HAP-1 (cell line): ENCODE data around the gene RNF5.
"Not testable (repeated sequence)": the region's sequence is repeated elsewhere in the genome, so short reads cannot be mapped to it uniquely, and the experiment has no call there.

Experiments used
- DNase-seq, 2 experiments: peaks; one replicate each; pipeline ENCODE4 v3.0.0-alpha.2; 2016 to 2020; ENCODE audit warnings: low spot score in 2 of 2
- H3K27me3 ChIP-seq: fragments of 250-450 bp; sonication (Bioruptor Pico); 2 replicates; pipeline ENCODE4 v1.5.1; 2020; ENCODE audit warnings: low read depth, mild to moderate bottlenecking, moderate library complexity
- H3K36me3 ChIP-seq: fragments of 250-450 bp; sonication (Bioruptor Pico); replicated peaks from 2 replicates; pipeline ENCODE4 v1.5.1; 2020; ENCODE audit warnings: mild to moderate bottlenecking
- H3K4me1 ChIP-seq: fragments of 250-450 bp; sonication (Bioruptor Pico); 2 replicates; pipeline ENCODE4 v1.5.1; 2020; ENCODE audit warnings: mild to moderate bottlenecking
- H3K4me3 ChIP-seq: fragments of 250-450 bp; sonication (Bioruptor Pico); 2 replicates; pipeline ENCODE4 v1.5.1; 2020; ENCODE audit warnings: mild to moderate bottlenecking, moderate library complexity
- H3K9me3 ChIP-seq: fragments of 250-450 bp; sonication (Bioruptor Pico); 2 replicates; pipeline ENCODE4 v1.5.1; 2020; ENCODE audit warnings: mild to moderate bottlenecking, moderate library complexity
- in situ Hi-C: fragments of 300-500 bp; cut with MboI; formaldehyde crosslinking; loops from 3 replicates; pipeline ENCODE4 v1.14.3; 2020; ENCODE audit warnings: low sequenced_read_pairs, inconsistent platforms, mixed read lengths

Gene RNF5

DNA sequence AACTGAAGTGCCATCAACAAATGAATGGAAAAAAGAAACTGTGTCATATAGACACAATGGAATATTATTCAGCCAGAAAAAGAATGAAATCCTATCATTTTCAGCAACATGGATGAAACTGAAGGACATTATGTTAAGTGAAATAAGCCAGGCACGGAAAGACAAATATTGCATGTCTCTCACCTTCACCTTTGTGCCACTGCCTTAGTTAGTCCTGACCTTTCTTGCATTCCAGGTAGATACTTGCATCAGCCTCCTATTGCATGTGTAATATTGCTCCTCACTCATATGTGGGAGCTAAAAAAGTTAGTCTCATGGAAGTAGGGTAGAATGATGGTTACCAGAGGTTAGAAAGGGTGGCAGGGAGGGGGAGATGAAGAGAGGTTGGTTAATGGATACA, 30.8 kb downstream of the RNF5 start:
- Histone ChIP-seq H3K9me3 (no peaks in the 10 kb centered on the region), H3K4me1 (no peaks in the 10 kb centered on the region), H3K36me3 (no peaks in the 10 kb centered on the region), H3K4me3 (no peak overlapping the region), H3K27me3 (0 out of 2 replicates have a peak, but pooled peaks cover 2% of the 10 kb centered on the region)
- no peak for DNase-seq
- in situ Hi-C loops: no loop called here

DNA sequence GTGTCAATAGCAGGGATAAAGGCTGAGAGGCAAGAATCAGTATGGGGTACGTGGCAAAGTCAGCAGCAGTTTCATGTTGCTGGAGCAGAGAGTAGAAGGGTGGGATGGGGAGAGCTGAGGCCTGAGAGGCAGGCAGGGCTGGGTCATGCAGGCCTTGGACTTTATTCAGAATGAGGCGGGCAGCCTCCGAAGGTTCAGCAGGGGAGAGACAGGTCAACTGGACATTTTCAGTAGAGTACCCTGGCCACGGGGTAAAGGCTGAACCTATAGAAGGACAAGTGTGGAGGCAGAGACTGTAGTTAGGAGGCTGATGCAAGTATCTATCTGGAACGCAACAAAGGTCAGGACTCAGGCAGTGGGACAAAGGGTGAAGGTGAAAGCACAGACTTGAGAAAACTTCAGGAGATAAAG, 32.0 kb downstream of the RNF5 start:
- no peaks in the 10 kb centered on the region for H3K27me3 ChIP-seq
- no peaks in the 10 kb centered on the region for H3K4me1 ChIP-seq
- in situ Hi-C loops: no loop called here
- no peaks in the 10 kb centered on the region for H3K36me3 ChIP-seq
- no peak overlapping the region for H3K4me3 ChIP-seq
- no peaks in the 10 kb centered on the region for H3K9me3 ChIP-seq
- DNase-seq: no peak

DNA sequence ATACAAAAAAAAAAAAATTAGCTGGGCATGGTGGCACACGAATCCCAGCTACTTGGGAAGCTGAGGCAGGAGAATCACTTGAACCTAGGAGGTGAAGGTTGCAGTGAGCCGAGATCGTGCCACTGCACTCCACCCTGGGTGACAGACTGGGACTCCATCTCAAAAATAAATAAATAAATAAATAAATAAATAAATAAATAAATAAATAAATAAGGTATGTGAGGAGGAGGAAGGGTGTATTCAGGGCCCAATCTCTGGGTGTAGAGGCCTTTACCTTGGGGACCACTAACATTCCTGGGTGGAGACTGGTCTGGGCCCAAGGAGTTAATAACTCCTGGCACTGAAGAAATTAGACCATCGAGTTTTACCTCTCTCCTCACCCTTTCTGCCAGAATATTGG, 33.2 kb downstream of the RNF5 start:
- H3K27me3 ChIP-seq, H3K4me3 ChIP-seq, H3K36me3 ChIP-seq, DNase-seq, in situ Hi-C loops, H3K4me1 ChIP-seq, H3K9me3 ChIP-seq: not testable (repeated sequence)

DNA sequence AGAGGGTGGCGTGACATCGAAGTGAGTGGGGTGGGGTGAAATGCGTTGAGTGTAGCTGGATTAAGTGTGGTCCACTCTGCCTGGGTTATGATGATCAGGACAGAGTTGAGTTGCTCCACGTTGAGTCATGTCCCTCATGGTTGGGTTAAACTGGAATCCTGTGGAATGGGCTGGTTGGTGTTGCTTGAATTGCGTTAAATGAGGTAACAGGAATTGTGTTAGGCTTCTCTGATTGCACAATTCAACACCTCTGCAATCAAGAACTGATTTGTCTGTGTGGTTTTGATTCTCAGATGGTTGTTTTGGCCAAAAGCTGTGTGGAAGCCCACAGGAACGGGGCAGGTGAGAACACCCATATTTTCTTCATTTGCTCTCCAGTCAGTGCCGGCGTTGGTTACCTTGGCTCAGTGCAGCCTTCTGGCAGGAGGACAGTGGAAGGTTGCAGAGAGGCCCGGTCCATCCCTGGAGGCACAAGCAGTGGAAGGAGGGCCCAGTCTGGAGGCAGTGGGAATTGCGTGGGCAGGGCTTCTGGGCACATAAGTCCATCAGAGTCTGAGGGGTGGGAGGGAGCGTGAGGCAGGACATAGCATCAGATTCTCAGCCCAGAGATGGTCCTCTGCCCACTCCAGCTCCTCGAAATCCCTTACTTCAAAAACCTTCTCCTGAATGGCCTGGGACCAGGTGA, 34.0 kb downstream of the RNF5 start:
- H3K36me3 ChIP-seq: no peaks in the 10 kb centered on the region
- H3K4me1 ChIP-seq: no peaks in the 10 kb centered on the region
- H3K27me3 ChIP-seq: no peaks in the 10 kb centered on the region
- no peak overlapping the region for H3K4me3 ChIP-seq
- no peak for DNase-seq
- H3K9me3 ChIP-seq: no peaks in the 10 kb centered on the region
- in situ Hi-C loops: no loop called here

DNA sequence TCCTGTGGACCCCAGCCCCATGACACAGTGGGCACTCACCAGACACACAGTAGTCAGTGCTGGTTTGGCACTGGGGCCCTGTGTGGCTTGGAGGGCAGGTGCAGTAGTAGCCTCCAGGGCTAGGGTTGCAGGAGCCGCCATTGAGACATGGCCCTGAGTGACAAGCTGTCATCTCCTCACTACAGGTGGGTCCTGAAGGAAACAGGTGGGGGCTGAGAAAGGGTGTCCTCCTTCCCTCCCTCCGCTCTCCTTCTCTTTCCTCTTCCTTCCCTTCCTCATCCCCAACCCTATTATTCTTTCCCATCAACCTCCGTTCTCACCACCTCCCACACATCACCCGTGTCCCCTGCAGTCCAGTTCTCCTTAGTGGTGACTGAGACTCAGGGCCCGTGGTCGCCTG, 35.4 kb downstream of the RNF5 start:
- in situ Hi-C loops: no loop called here
- Histone ChIP-seq H3K4me1 (no peaks in the 10 kb centered on the region), H3K36me3 (no peaks in the 10 kb centered on the region), H3K4me3 (no peak overlapping the region), H3K9me3 (no peaks in the 10 kb centered on the region), H3K27me3 (no peaks in the 10 kb centered on the region)
- DNase-seq: no peak

DNA sequence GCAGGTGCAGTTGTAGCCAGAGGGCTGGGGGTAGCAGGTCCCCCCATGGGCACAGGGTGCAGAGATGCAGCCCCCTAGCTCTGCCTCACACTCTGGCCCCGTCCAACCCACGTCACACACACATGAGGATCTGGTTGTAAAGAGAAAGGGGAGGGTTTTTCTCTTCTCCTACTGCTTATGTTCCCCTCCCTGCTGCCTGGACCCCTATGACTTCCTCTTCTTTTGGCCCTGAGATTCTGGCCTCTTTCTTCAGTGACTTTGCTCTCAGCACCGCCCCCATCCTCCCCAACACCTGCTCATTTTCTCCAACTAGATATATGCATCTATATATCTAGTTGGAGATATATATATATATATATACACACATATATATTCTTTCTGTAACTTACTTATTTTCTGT, 35.9 kb downstream of the RNF5 start:
- DNase-seq: no peak
- in situ Hi-C loops: no loop called here
- H3K27me3 ChIP-seq: no peaks in the 10 kb centered on the region
- no peak overlapping the region for H3K4me3 ChIP-seq
- H3K36me3 ChIP-seq: no peaks in the 10 kb centered on the region
- H3K9me3 ChIP-seq: no peaks in the 10 kb centered on the region
- H3K4me1 ChIP-seq: no peaks in the 10 kb centered on the region

DNA sequence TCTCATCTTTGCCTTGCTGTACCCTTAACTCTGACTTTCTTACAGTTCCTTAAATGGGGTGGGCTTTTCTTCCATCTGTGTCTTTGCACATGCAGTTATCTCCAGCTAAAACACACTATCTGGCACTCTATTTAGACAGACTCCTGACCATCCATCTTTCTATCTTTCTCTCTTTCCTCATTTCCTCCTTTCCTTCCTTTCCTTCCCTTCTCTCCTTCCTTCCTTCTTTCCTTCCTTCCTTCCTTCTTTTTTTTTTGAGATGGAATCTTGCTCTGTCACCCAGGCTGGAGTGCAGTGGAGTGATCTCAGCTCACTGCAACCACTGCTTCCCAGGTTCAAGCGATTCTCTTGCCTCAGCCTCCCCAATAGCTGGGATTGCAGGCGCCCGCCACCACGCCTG, 37.4 kb downstream of the RNF5 start:
- H3K4me1 ChIP-seq: no peaks in the 10 kb centered on the region
- no peak for DNase-seq
- no peaks in the 10 kb centered on the region for H3K9me3 ChIP-seq
- no peak overlapping the region for H3K4me3 ChIP-seq
- no peaks in the 10 kb centered on the region for H3K36me3 ChIP-seq
- in situ Hi-C loops: no loop called here
- no peaks in the 10 kb centered on the region for H3K27me3 ChIP-seq

DNA sequence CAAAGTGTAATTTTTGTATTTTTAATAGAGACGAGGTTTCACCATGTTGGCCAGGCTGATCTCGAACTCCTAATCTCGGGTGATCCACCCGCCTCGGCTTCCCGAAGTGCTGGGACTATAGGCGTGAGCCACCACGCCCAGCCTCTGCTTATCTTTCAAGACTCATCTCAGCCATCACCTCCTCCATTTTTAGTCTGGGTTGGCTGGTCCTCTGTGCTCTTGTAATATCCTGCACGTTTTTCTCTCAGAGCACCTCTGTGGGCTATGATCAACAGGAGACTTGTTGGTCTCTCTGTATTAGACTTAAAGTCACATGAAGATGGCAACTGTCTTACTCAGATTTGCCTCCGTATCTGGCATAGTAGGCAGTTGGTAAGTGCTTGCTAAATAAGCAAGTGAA, 38.1 kb downstream of the RNF5 start:
- no peaks in the 10 kb centered on the region for H3K27me3 ChIP-seq
- in situ Hi-C loops: no loop called here
- H3K9me3 ChIP-seq: no peaks in the 10 kb centered on the region
- H3K36me3 ChIP-seq: no peaks in the 10 kb centered on the region
- no peaks in the 10 kb centered on the region for H3K4me1 ChIP-seq
- no peak overlapping the region for H3K4me3 ChIP-seq
- no peak for DNase-seq

DNA sequence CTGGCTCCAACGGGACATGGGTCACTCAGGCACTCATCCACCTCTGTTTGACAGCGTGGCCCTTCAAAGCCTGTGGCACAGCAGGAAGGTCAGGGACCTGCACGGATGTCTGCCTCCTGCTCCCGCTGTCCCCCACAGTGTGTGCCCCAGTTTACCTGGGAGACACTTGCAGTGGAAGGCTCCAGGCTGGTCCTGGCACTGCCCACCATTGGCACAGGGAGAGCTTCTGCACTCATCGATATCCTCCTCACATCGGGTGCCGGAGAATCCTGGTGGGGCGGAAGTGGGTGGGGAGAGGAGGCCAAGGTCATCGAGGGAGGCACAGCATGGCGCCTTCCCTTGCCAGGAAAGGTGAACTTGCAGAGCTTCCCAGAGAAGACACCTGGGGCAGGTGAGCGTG, 38.8 kb downstream of the RNF5 start:
- H3K27me3 ChIP-seq: peaks cover 5% of the 10 kb centered on the region
- no peak for DNase-seq
- H3K4me1 ChIP-seq: no peaks in the 10 kb centered on the region
- H3K4me3 ChIP-seq: no peak overlapping the region
- no peaks in the 10 kb centered on the region for H3K9me3 ChIP-seq
- no peaks in the 10 kb centered on the region for H3K36me3 ChIP-seq
- in situ Hi-C loops: no loop called here

DNA sequence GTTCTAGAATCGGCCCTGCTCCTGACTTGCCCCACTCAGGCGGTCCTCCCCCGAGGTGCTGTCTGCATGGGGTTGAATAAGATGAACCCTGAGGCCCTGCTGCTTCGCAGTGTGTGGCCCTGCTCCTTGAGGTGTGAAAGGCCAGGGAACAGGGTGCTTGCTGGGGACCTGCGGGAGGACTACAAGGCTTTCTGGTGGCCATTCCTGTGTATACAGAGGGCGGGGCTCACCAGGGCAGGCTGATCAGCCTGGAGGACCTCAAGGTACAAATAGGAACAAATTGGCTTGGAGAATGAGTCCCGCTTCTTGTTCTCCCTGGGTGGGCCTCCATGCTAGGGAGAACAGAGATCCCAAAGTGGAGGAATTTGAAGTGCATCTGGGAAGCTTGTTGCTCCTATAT, 40.0 kb downstream of the RNF5 start:
- Histone ChIP-seq H3K4me3 (no peak overlapping the region), H3K4me1 (no peaks in the 10 kb centered on the region), H3K9me3 (no peaks in the 10 kb centered on the region), H3K27me3 (peaks cover 8% of the 10 kb centered on the region), H3K36me3 (no peaks in the 10 kb centered on the region)
- DNase-seq: no peak
- in situ Hi-C loops: no loop called here

DNA sequence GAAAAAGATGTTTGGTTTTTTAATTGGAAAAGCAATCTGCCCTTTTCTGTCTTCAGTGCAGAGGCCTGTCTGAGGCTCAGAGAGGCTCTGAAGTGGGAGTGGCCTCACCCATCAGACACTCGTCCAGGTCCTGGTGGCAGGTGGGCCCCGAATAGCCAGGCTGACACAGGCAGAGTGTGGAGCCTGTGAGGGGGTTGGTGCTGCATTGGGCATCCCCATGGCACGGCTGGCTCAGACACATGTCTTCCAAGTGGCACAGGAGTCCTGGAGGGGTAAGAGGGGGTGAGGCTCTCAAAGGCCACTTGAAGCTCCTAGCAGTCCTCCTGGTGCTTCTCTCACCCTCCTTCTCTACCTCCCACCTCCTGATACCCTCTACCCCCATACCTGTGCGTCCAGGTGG, 41.8 kb downstream of the RNF5 start:
- peaks cover 8% of the 10 kb centered on the region for H3K27me3 ChIP-seq

DNA sequence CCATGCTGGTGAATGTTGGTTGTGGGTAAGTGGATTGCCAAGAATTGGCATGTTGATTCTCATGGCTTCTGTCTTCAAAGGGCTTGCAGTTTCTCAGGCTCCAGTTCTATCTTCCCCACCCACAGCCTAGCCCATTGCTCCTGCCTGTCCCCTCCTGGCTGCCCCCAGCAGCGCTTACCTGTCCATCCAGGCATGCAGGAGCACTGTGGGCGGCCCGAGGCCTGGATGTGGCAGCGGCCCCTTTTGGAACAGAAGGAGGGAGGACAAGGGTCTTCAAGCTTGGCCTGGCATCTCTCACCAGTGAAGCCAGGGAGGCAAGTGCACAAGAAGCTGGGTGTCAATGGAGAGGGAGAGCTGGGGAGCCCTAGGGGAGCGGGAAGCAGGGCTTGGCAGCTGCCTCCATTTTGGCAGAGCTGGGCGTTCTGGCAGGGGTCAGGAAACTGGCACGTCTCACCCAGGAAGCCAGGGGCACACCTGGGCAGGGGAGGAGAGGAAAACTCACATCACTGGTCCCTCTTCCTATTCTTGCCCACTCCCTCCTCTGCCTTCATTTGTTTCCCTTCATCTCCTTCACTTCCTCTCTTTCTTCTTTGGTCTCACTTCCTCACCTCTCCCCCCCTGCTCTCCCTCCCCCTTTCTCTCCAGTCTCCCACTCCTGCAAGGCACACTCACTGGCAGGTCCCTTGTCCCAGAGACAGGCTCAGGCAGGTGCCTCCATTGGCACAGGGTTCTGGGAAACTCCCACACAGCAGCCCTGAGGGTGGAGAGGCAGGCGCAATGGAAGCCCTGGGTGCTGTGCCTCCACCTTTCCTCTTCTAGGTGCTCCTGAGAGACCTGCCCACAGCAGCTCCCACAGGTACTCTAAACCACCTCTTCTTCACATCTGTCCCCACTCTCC, 44.4 kb downstream of the RNF5 start:
- no peak for DNase-seq
- no peaks in the 10 kb centered on the region for H3K9me3 ChIP-seq
- H3K27me3 ChIP-seq: peaks cover 8% of the 10 kb centered on the region
- in situ Hi-C loops: no loop called here
- H3K4me1 ChIP-seq: no peaks in the 10 kb centered on the region
- no peaks in the 10 kb centered on the region for H3K36me3 ChIP-seq
- no peak overlapping the region for H3K4me3 ChIP-seq

More for the DNA sequence above, 41.8 kb downstream of the RNF5 start:
- no peaks in the 10 kb centered on the region for H3K4me1 ChIP-seq
- no peak overlapping the region for H3K4me3 ChIP-seq
- DNase-seq: no peak
- in situ Hi-C loops: no loop called here
- H3K9me3 ChIP-seq: no peaks in the 10 kb centered on the region
- no peaks in the 10 kb centered on the region for H3K36me3 ChIP-seq

DNA sequence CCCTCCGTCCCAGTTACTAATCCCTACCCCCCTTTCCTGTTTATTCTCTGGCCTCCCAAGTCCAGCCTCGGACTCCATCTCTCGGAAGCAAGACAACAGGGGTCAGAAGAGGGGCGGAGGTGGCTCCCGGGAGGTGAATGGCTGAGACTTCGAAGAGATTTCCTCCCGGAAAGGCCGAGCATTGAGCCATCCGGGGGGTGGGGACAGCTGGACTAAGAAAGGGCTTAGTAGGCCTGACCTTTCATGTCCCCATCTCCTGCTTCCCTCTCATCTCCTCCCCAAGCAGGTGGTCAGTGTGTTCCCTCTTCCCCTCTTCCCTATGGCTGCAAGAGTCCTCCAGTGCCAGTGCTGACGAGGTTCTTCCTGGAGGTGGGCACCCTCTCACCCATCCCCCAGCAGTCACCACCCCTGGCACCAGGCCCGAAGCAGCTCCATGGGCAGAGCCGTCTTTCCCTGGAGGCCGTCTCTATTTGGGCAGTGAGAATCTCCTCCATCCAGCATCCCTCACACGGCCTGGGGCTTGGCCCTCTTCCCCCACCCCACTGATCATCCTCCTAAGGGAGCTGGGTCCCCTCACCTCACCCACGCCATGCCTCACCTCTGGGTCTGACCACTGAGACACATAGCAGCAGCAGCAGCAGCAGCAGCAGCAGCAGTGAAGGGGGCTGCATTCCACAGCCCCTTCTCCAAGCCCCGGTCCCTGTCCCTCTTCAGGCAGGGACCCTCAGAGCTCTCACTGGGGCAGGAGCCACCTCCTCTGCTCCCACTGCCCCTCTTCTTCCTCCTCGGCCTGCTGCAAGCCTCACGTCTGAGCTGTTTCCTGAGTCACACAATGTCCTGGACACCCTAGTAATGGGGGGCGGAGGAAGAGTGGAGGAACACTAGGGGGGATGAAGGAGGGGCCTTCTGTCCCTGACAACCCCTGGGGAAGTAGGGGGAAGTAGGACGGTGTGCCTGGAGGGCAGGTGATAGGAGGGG, 45.3 kb downstream of the RNF5 start, which contains the start of gene NOTCH4:
Gene NOTCH4, minus strand, starts transcription at position 810 of the 978 bp plus-strand sequence. Its CDS starts 139 bp downstream, at position 671.
- Histone ChIP-seq H3K4me3 (no peak within 1 kb of the TSS), H3K27me3 (peaks cover 8% of the 10 kb centered on the region), H3K4me1 (no peaks in the 10 kb centered on the region), H3K36me3 (no peaks in the 10 kb centered on the region), H3K9me3 (no peaks in the 10 kb centered on the region)
- in situ Hi-C loops: no loop called here
- no peak for DNase-seq
